MM.1S (cell line): ENCODE results near the gene LRRC75B.
"Not testable (repeated sequence)": the region's sequence is repeated elsewhere in the genome, so short reads cannot be mapped to it uniquely, and the experiment has no call there.

Source experiments
- DNase-seq: peaks from one replicate; pipeline ENCODE4 v3.0.0-alpha.2; 2015
- H2AFZ ChIP-seq: fragments of 300-600 bp; sonication (generic); 2 replicates; pipeline ENCODE4 v1.6.0; 2016; ENCODE audit warnings: antibody characterized with exemption, low read length
- H3F3A ChIP-seq: fragments of 300-600 bp; sonication (generic); 2 replicates; pipeline ENCODE4 v1.6.1; 2016; ENCODE audit warnings: mild to moderate bottlenecking, antibody characterized with exemption, low read length, moderate library complexity, mixed read lengths; ENCODE audit not compliant: insufficient read depth
- H3K27ac ChIP-seq: fragments of 300-600 bp; sonication (generic); 2 replicates; pipeline ENCODE4 v1.5.1; 2016; ENCODE audit warnings: mild to moderate bottlenecking, low read length
- H3K27me3 ChIP-seq: fragments of 300-600 bp; sonication (generic); replicated peaks from 2 replicates; pipeline ENCODE4 v1.6.0; 2016; ENCODE audit warnings: low read length; ENCODE audit not compliant: insufficient read depth
- H3K36me3 ChIP-seq: fragments of 300-600 bp; sonication (generic); replicated peaks from 2 replicates; pipeline ENCODE4 v1.6.1; 2016; ENCODE audit warnings: mild to moderate bottlenecking, low read length, mixed read lengths; ENCODE audit not compliant: insufficient read depth
- H3K4me1 ChIP-seq: fragments of 300-600 bp; sonication (generic); 2 replicates; pipeline ENCODE4 v1.6.1; 2016; ENCODE audit warnings: low read length, mixed read lengths
- H3K4me2 ChIP-seq: fragments of 300-600 bp; sonication (generic); 2 replicates; pipeline ENCODE4 v1.6.0; 2016; ENCODE audit warnings: low read depth, low read length
- H3K4me3 ChIP-seq: fragments of 300-600 bp; sonication (generic); 2 replicates; pipeline ENCODE4 v1.5.1; 2016; ENCODE audit warnings: low read length, mixed read lengths
- H3K79me2 ChIP-seq: fragments of 300-600 bp; sonication (generic); 2 replicates; pipeline ENCODE4 v1.6.1; 2016; ENCODE audit warnings: mixed run types, low read length, mixed read lengths
- H3K9ac ChIP-seq: fragments of 300-600 bp; sonication (generic); 2 replicates; pipeline ENCODE4 v1.6.1; 2016; ENCODE audit warnings: low read length, mixed read lengths
- H3K9me2 ChIP-seq: fragments of 300-600 bp; sonication (generic); replicated peaks from 2 replicates; pipeline ENCODE4 v1.6.1; 2016; ENCODE audit warnings: mild to moderate bottlenecking, low read length, mixed read lengths; ENCODE audit not compliant: insufficient read depth
- H3K9me3 ChIP-seq: fragments of 300-600 bp; sonication (generic); replicated peaks from 2 replicates; pipeline ENCODE4 v1.6.1; 2016; ENCODE audit warnings: mild to moderate bottlenecking, low read length, mixed read lengths; ENCODE audit not compliant: insufficient read depth
- H4K20me1 ChIP-seq: fragments of 300-600 bp; sonication (generic); 2 replicates; pipeline ENCODE4 v1.6.1; 2016; ENCODE audit warnings: mild to moderate bottlenecking, low read length, moderate library complexity, mixed read lengths; ENCODE audit not compliant: insufficient read depth
- CTCF ChIP-seq: fragments of 300-600 bp; sonication (generic); IDR thresholded peaks from 2 replicates; pipeline ENCODE4 v1.5.1; 2016; ENCODE audit warnings: antibody characterized with exemption, low read length, mixed read lengths
- EZH2 ChIP-seq: fragments of 300-600 bp; sonication (generic); optimal IDR thresholded peaks from 2 replicates; pipeline ENCODE3; 2017; ENCODE audit warnings: low read depth, mild to moderate bottlenecking, antibody characterized with exemption, low read length, mixed read lengths
- EZH2phosphoT487 ChIP-seq: fragments of 300-600 bp; sonication (generic); IDR thresholded peaks from 2 replicates; pipeline ENCODE4 v1.6.1; 2018; ENCODE audit warnings: antibody characterized with exemption, low read length

The LRRC75B gene

GRCh38 chr22:24592851-24593558 is at the start of gene LRRC75B:
TSS of gene LRRC75B (minus strand) at chr22:24593073. CDS start at chr22:24593039, 34 bp downstream.
- H3K4me1 ChIP-seq, result no peaks in the 10 kb centered on the region
- TF ChIP-seq EZH2, result no peak
- TF ChIP-seq CTCF, result no peak
- TF ChIP-seq EZH2phosphoT487, result no peak
- peak; percentile 34 for DNase-seq
- H3K79me2 ChIP-seq, result no peaks in the 10 kb centered on the region
- no peaks in the 10 kb centered on the region for H3K9me3 ChIP-seq
- peak within 1 kb of the TSS; percentile 86 for H3K4me2 ChIP-seq
- H4K20me1 ChIP-seq, result no peaks in the 10 kb centered on the region
- peak within 1 kb of the TSS; percentile 14; the same call in 1 of the 2 replicates for H3K9ac ChIP-seq
- no peak within 1 kb of the TSS for H3K27ac ChIP-seq
- H3K4me3 ChIP-seq, result peak within 1 kb of the TSS; percentile 54
- peak within 1 kb of the TSS; percentile 70 for H2AFZ ChIP-seq
- no peaks in the 10 kb centered on the region for H3K27me3 ChIP-seq
- H3F3A ChIP-seq, result no peaks in the 10 kb centered on the region
- no peaks in the 10 kb centered on the region for H3K36me3 ChIP-seq
- H3K9me2 ChIP-seq, result no peaks in the 10 kb centered on the region

GRCh38 chr22:24642307-24642706 is 49.4 kb upstream of the LRRC75B start:
- H3K9me2 ChIP-seq, H3K9ac ChIP-seq, H3K27me3 ChIP-seq, H3K27ac ChIP-seq, H3K4me1 ChIP-seq, H3F3A ChIP-seq, H4K20me1 ChIP-seq, DNase-seq, H3K4me2 ChIP-seq, H3K4me3 ChIP-seq, H3K9me3 ChIP-seq, H2AFZ ChIP-seq, H3K79me2 ChIP-seq, H3K36me3 ChIP-seq: not testable (repeated sequence)

DNA sequence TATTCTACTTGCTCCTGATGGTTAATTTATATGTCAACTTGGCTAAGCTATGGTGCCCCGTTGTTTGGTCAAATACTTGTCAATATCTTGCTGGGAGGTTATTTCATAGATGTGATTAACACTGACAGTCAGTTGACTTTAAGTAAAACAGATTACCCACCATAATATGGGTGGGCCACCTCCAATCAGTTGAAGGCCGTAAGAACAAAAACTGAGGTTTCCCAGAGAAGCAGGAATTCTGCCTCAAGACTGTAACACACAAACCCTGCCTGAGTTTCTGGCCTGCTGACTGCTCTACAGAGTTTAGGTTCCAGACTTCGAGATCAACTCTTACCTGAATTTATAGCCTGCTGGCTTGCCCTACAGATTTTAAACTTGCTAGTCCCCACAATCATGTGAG is 43.6 kb upstream of the LRRC75B start:
- not testable (repeated sequence) for H3K9ac ChIP-seq, H3K27ac ChIP-seq, DNase-seq, H3K27me3 ChIP-seq, H3K9me2 ChIP-seq, H3K4me1 ChIP-seq, H3K4me2 ChIP-seq, H4K20me1 ChIP-seq, H2AFZ ChIP-seq, H3K36me3 ChIP-seq, H3K79me2 ChIP-seq, H3F3A ChIP-seq, H3K9me3 ChIP-seq, H3K4me3 ChIP-seq

GRCh38 chr22:24634776-24635389 is 42.0 kb upstream of the LRRC75B start:
- H4K20me1 ChIP-seq, H3K9ac ChIP-seq: not testable (repeated sequence)

GRCh38 chr22:24633231-24634023 is 40.6 kb upstream of the LRRC75B start:
- not testable (repeated sequence) for H3K36me3 ChIP-seq, H3F3A ChIP-seq, H3K79me2 ChIP-seq, H3K9me3 ChIP-seq, H3K4me1 ChIP-seq, H3K9me2 ChIP-seq, H3K9ac ChIP-seq, H2AFZ ChIP-seq, H3K27me3 ChIP-seq, H3K4me3 ChIP-seq, H3K4me2 ChIP-seq, H4K20me1 ChIP-seq, H3K27ac ChIP-seq, DNase-seq

More at GRCh38 chr22:24634776-24635389, 42.0 kb upstream of the LRRC75B start:
- not testable (repeated sequence) for H3K4me3 ChIP-seq, H3K36me3 ChIP-seq, H3K9me3 ChIP-seq, H3F3A ChIP-seq, H3K79me2 ChIP-seq, H3K27me3 ChIP-seq, DNase-seq, H3K9me2 ChIP-seq, H3K27ac ChIP-seq, H3K4me1 ChIP-seq, H2AFZ ChIP-seq, H3K4me2 ChIP-seq

DNA sequence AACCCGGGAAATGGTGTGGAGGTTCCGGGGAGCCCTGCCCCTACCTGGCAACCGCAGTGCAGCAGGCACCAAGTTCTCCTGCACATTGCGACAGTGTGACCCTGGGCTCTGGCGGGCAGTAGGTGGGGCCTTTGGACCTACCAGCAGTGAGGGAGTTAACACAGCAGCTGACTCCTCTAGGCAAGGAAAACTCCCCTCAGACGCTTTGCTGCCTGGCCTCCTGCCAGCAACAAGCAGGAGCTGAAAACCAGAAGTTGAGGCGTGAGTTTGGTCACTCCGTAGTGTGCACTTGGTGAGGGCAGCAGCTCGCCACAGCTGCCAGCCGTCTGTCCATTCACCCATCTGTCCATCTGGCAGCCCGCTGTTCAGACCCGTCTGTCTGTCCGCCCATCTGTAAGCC is 39.8 kb upstream of the LRRC75B start:
- H3K36me3 ChIP-seq, DNase-seq, H3K27ac ChIP-seq, H3K4me2 ChIP-seq, H2AFZ ChIP-seq, H3F3A ChIP-seq, H3K4me3 ChIP-seq, H3K9me3 ChIP-seq, H3K9me2 ChIP-seq, H3K9ac ChIP-seq, H3K79me2 ChIP-seq, H3K4me1 ChIP-seq, H4K20me1 ChIP-seq, H3K27me3 ChIP-seq: not testable (repeated sequence)
